ENCODE data around the gene SFXN4. TPM values are rescaled to one million over a fixed set of nuclear protein-coding genes. Genes with fewer than 3 reads are reported as not detected.

Gene SFXN4
- total and polyA plus RNA-seq, 2 of the 13 experiments (the other 11 are each of a cell fraction or from before 2014, with no cell fraction given), result 47.7 to 64.9 TPM

DNA sequence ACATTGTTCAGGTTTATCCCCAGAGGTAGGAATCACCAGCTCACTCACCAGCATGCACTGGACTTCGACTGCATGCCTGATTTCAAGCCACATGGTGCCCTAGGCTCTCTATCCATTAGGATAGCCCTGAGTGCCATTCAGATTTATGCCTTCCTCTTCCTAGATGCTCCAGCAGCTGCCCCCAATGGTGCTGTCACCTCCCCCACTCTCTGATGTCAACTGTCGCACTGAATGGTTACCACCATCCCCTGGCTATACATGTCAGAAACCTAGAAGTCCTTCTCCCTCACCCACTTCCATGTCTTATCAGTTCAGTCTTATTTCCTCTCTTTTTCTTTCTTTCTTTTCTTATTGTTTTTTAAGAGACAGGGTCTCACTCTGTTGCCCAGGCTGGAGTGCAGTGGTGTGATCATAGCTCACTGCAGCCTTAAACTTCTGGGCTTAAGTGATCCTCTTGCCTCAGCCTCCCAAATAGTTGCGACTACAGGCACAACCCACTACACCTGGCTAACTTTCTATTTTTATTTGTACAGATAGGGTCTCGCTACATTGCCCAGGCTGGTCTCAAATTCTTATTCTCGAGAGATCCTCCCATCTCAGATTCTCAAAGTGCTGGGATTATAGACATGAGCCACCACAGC lies 2.9 kb downstream of the SFXN4 start:
- Histone ChIP-seq H3K9me3 (ENCODE audit: low read length) (no peaks in the 10 kb centered on the region), H3K27me3 (ENCODE audit: control insufficient read depth in 1 of 2, insufficient read depth in 2 of 2, low read length in 2 of 2) (no peaks in the 10 kb centered on the region), H3K4me1 (ENCODE audit: insufficient read depth, low read length) (peaks cover 26% of the 10 kb centered on the region), H3K4me2 (ENCODE audit: low read depth, low read length) (no peak overlapping the region), H3K9ac (ENCODE audit: insufficient read depth, low read depth, low read length) (no peak overlapping the region), H3K27ac (ENCODE audit: extremely low read length, insufficient read depth, low read length) (no peak overlapping the region), H4K20me1 (ENCODE audit: insufficient read depth, low read length) (no peaks in the 10 kb centered on the region), H3K36me3 (replicated peaks in 1 of 2; ENCODE audit: control insufficient read depth in 1 of 2, insufficient read depth in 2 of 2, low read length in 2 of 2) (peaks cover 7 to 31% of the 10 kb centered on the region in 2 experiments), H3K79me2 (ENCODE audit: insufficient read depth, low read length) (peaks cover 3% of the 10 kb centered on the region), H2AFZ (ENCODE audit: low read length) (no peak overlapping the region), H3K4me3 (replicated peaks in 1 of 3; ENCODE audit: insufficient read depth in 1 of 3, low read depth in 2 of 3, low read length in 3 of 3) (no peak overlapping the region)
- intact Hi-C loops (cut with micrococcal nuclease; ENCODE audit: unreplicated experiment), result loop anchor here (10.0 kb wide), 1 partner anchor 408 kb away; the partner anchor contains the start of gene CACUL1
- no peak for DNase-seq (ENCODE audit: low spot score)
- ATAC-seq, result no peak
- in situ Hi-C loops (cut with HindIII; ENCODE audit: extremely low pct_ligation_motif_present, low pct_unique_long_range_greater_than_20kb), result no loop called here
- no TSS peak for BruUV-seq (replicated peaks)
- no peak for FAIRE-seq
- POLR2A ChIA-PET, result interaction anchor here (1.6 kb wide), 1 partner anchor 10 kb away, joined by 3 read pairs; no protein-coding TSS in a partner anchor
- 96% methylated on average over 5 of the region's 5 CpGs for WGBS (ENCODE audit: low lambda C conversion rate)
- CTCF ChIA-PET (ENCODE audit: low intra/inter-chr PET ratio, low total read pairs), result no interaction called here
- TF ChIP-seq, protein P1, sequence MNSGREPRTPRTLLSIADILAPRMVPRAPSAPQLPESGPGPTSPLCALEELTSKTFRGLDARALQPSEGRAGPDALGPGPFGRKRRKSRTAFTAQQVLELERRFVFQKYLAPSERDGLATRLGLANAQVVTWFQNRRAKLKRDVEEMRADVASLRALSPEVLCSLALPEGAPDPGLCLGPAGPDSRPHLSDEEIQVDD (CRISPR knock-in tag; IDR thresholded peaks at IDR 0.05; ENCODE audit: borderline replicate concordance), result no peak
- no peak for TF ChIP-seq ADNP (CRISPR knock-in tag; IDR thresholded peaks at IDR 0.05)
- TF ChIP-seq ZNF260 (CRISPR knock-in tag; IDR thresholded peaks at IDR 0.05; ENCODE audit: borderline replicate concordance, low read depth), result no peak
- TF ChIP-seq, protein P2, sequence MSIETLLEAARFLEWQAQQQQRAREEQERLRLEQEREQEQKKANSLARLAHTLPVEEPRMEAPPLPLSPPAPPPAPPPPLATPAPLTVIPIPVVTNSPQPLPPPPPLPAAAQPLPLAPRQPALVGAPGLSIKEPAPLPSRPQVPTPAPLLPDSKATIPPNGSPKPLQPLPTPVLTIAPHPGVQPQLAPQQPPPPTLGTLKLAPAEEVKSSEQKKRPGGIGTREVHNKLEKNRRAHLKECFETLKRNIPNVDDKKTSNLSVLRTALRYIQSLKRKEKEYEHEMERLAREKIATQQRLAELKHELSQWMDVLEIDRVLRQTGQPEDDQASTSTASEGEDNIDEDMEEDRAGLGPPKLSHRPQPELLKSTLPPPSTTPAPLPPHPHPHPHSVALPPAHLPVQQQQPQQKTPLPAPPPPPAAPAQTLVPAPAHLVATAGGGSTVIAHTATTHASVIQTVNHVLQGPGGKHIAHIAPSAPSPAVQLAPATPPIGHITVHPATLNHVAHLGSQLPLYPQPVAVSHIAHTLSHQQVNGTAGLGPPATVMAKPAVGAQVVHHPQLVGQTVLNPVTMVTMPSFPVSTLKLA (IDR thresholded peaks at IDR 0.05), result no peak
- TF ChIP-seq ZNF12 (CRISPR knock-in tag; IDR thresholded peaks at IDR 0.05), result no peak
- no peak for TF ChIP-seq SNAI1 (CRISPR knock-in tag; IDR thresholded peaks at IDR 0.05; ENCODE audit: borderline replicate concordance)
- no peak for TF ChIP-seq ATM (IDR thresholded peaks at IDR 0.05; ENCODE audit: borderline replicate concordance)
- TF ChIP-seq, protein P3, sequence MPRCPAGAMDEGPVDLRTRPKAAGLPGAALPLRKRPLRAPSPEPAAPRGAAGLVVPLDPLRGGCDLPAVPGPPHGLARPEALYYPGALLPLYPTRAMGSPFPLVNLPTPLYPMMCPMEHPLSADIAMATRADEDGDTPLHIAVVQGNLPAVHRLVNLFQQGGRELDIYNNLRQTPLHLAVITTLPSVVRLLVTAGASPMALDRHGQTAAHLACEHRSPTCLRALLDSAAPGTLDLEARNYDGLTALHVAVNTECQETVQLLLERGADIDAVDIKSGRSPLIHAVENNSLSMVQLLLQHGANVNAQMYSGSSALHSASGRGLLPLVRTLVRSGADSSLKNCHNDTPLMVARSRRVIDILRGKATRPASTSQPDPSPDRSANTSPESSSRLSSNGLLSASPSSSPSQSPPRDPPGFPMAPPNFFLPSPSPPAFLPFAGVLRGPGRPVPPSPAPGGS (CRISPR knock-in tag; IDR thresholded peaks at IDR 0.05), result no peak
- TF ChIP-seq GPN1 (CRISPR knock-in tag; IDR thresholded peaks at IDR 0.05; ENCODE audit: borderline replicate concordance), result no peak
- TF ChIP-seq, protein P4, sequence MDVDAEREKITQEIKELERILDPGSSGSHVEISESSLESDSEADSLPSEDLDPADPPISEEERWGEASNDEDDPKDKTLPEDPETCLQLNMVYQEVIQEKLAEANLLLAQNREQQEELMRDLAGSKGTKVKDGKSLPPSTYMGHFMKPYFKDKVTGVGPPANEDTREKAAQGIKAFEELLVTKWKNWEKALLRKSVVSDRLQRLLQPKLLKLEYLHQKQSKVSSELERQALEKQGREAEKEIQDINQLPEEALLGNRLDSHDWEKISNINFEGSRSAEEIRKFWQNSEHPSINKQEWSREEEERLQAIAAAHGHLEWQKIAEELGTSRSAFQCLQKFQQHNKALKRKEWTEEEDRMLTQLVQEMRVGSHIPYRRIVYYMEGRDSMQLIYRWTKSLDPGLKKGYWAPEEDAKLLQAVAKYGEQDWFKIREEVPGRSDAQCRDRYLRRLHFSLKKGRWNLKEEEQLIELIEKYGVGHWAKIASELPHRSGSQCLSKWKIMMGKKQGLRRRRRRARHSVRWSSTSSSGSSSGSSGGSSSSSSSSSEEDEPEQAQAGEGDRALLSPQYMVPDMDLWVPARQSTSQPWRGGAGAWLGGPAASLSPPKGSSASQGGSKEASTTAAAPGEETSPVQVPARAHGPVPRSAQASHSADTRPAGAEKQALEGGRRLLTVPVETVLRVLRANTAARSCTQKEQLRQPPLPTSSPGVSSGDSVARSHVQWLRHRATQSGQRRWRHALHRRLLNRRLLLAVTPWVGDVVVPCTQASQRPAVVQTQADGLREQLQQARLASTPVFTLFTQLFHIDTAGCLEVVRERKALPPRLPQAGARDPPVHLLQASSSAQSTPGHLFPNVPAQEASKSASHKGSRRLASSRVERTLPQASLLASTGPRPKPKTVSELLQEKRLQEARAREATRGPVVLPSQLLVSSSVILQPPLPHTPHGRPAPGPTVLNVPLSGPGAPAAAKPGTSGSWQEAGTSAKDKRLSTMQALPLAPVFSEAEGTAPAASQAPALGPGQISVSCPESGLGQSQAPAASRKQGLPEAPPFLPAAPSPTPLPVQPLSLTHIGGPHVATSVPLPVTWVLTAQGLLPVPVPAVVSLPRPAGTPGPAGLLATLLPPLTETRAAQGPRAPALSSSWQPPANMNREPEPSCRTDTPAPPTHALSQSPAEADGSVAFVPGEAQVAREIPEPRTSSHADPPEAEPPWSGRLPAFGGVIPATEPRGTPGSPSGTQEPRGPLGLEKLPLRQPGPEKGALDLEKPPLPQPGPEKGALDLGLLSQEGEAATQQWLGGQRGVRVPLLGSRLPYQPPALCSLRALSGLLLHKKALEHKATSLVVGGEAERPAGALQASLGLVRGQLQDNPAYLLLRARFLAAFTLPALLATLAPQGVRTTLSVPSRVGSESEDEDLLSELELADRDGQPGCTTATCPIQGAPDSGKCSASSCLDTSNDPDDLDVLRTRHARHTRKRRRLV (CRISPR knock-in tag; IDR thresholded peaks at IDR 0.05), result no peak
- TF ChIP-seq YEATS4 (CRISPR knock-in tag; IDR thresholded peaks at IDR 0.05; ENCODE audit: borderline replicate concordance), result no peak
- TF ChIP-seq ZNF547 (CRISPR knock-in tag; IDR thresholded peaks at IDR 0.05), result no peak
- no peak for TF ChIP-seq MYC (CRISPR knock-in tag; IDR thresholded peaks at IDR 0.05; ENCODE audit: borderline replicate concordance)
